ENCODE results near the gene COX4I2. TPM values are rescaled to one million over a fixed set of nuclear protein-coding genes. Genes with fewer than 3 reads are reported as not detected.

Gene COX4I2
- total and polyA plus RNA-seq, 2 of the 8 experiments (the other 6 are each of a cell fraction or from before 2014, with no cell fraction given), result 0.26 TPM; not detected in 1

- TF ChIP-seq, protein P1, sequence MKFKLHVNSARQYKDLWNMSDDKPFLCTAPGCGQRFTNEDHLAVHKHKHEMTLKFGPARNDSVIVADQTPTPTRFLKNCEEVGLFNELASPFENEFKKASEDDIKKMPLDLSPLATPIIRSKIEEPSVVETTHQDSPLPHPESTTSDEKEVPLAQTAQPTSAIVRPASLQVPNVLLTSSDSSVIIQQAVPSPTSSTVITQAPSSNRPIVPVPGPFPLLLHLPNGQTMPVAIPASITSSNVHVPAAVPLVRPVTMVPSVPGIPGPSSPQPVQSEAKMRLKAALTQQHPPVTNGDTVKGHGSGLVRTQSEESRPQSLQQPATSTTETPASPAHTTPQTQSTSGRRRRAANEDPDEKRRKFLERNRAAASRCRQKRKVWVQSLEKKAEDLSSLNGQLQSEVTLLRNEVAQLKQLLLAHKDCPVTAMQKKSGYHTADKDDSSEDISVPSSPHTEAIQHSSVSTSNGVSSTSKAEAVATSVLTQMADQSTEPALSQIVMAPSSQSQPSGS (IDR thresholded peaks at IDR 0.05; ENCODE audit: low read length), result no peak
- no peak for TF ChIP-seq RFX5 (IDR thresholded peaks at IDR 0.05; ENCODE audit: borderline replicate concordance, low read depth, low read length)
- no peak for TF ChIP-seq YY1 (IDR thresholded peaks at IDR 0.05; ENCODE audit: low read depth, low read length)
- TF ChIP-seq SAP30 (IDR thresholded peaks at IDR 0.05; ENCODE audit: insufficient read depth, insufficient replicate concordance, low read length), result peak; percentile 62
- TF ChIP-seq TCF12 (IDR thresholded peaks at IDR 0.05; ENCODE audit: low read depth, low read length), result peak; percentile 74; the same call in 1 of the 2 replicates
- peak; percentile 2; the same call in 1 of the 2 replicates for TF ChIP-seq SP1 (IDR thresholded peaks at IDR 0.05; ENCODE audit: low read depth, low read length)
- peak; percentile 63 for TF ChIP-seq NANOG (IDR thresholded peaks at IDR 0.05; ENCODE audit: insufficient read depth, low read depth, low read length, poor library complexity, severe bottlenecking)
These were observed 31.6 kb upstream of the COX4I2 start (continued) for GRCh38 chr20:31605902-31606803.

Measured in H1 (cell line).